Retinal pigment epithelial cell (primary cell): ENCODE measurements around the gene CSTF2T.
A peak's percentile ranks its signal among the peaks of the same experiment; 100 is the strongest.

Source experiments
- DNase-seq: peaks from one replicate; pipeline ENCODE4 v3.0.0-alpha.2; 2010; ENCODE audit warnings: low read depth
- H3K4me3 ChIP-seq: 2 replicates; pipeline ENCODE4 v1.5.1; 2011; ENCODE audit warnings: mild to moderate bottlenecking, low read length, control low read depth, moderate library complexity
- TF ChIP-seq, protein P1 (sequence below): conservative IDR thresholded peaks from 2 replicates; pipeline ENCODE4 v1.5.1; 2011; ENCODE audit warnings: low read depth, low read length, control low read depth, inconsistent platforms

CSTF2T gene

DNA sequence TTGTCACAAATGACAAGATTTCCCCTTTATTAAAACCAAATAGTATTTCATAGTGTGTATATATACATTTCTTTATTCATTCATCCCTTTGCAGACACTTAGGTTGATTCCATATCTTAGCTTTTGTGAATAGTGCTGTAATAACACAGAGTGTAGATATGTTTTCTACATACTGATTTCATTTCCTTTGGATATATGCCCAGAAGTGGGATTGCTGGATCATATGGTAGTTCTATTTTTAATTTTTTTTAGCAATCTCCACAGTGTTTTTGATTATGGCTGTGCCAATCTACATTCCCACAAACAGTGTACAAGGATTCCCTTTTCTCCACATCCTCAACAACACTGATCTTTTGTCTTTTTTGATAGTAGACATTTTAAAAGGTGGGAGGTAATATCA lies 46.4 kb downstream of the CSTF2T start:
- TF ChIP-seq, protein P1, sequence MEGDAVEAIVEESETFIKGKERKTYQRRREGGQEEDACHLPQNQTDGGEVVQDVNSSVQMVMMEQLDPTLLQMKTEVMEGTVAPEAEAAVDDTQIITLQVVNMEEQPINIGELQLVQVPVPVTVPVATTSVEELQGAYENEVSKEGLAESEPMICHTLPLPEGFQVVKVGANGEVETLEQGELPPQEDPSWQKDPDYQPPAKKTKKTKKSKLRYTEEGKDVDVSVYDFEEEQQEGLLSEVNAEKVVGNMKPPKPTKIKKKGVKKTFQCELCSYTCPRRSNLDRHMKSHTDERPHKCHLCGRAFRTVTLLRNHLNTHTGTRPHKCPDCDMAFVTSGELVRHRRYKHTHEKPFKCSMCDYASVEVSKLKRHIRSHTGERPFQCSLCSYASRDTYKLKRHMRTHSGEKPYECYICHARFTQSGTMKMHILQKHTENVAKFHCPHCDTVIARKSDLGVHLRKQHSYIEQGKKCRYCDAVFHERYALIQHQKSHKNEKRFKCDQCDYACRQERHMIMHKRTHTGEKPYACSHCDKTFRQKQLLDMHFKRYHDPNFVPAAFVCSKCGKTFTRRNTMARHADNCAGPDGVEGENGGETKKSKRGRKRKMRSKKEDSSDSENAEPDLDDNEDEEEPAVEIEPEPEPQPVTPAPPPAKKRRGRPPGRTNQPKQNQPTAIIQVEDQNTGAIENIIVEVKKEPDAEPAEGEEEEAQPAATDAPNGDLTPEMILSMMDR, result no peak
- H3K4me3 ChIP-seq, result no peak overlapping the region

GRCh38 chr10:51651063-51651462 lies 48.3 kb downstream of the CSTF2T start:
- TF ChIP-seq, protein P1, result no peak
- no peak for DNase-seq
- H3K4me3 ChIP-seq, result no peak overlapping the region

More for the DNA sequence above, 46.4 kb downstream of the CSTF2T start:
- DNase-seq, result peak; percentile 15

- DNase-seq, result no peak
Measured at GRCh38 chr10:51649064-51649463, 50.3 kb downstream of the CSTF2T start.

More at GRCh38 chr10:51649064-51649463, 50.3 kb downstream of the CSTF2T start:
- no peak overlapping the region for H3K4me3 ChIP-seq
- TF ChIP-seq, protein P1, result no peak
